ENCODE data around the gene GAL.

The GAL gene

DNA sequence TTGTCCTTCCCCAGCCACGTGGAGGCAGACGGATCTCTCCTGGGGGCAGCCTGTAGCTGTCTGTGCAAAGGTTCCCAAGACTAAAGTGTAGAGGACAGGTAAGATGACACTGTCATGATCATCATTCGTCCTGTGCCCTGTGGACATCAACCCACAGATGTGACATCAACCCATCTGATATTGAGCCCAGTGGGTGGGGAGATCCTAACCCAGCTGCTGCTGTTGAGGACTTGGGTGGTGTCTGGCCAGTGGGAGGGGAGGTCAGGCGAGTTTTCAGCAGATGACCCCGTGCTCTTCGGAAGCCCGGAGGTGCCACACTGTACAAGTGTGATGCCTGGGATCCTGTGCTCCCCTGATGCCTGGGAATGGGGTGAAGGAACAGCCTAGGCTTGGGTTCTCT, 1.2 kb upstream of the GAL start:
- no peak for DNase-seq

DNA sequence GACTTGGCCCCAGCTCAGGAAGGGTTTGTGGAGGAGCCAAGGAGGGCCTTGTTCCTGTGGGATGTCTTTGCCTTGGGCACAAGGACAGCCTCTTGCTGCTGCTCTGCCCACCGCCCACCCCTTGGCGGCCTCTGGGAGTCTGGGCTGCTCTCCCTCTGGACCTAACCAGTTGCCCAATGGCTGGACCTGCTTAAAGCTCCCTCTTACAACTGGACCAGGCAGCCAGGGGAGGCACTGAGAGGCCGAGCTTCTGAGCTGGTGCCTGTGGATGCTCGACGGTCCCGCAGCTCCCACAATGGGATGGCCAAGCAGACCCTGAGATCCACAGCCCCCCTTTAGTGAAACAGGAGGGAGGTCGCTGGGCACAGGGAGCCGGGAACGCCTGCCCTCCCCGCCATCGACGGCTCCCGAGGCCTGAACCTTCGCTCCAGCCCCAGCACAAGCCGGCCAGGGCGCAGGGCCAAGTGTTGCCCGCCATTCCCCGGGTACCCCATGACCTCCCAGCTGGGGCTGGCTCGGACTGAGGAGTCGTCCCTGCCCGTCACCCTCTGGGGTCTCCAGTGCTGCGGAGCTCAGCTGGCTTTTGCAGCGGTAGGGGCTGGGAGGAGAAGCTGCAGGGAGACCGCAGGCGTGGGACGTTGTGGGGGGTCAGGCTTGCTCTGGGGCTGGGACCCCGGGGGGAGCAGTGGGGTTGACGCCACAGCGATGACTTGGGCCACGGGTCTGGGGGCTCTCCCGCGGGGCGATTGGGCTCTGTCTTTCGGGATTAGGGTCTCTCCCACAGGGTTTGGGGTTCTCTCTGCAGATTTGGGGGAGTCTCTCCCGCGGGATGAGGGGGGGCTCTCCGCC, 584 bp upstream of the GAL start:
- DNase-seq = no peak

DNA sequence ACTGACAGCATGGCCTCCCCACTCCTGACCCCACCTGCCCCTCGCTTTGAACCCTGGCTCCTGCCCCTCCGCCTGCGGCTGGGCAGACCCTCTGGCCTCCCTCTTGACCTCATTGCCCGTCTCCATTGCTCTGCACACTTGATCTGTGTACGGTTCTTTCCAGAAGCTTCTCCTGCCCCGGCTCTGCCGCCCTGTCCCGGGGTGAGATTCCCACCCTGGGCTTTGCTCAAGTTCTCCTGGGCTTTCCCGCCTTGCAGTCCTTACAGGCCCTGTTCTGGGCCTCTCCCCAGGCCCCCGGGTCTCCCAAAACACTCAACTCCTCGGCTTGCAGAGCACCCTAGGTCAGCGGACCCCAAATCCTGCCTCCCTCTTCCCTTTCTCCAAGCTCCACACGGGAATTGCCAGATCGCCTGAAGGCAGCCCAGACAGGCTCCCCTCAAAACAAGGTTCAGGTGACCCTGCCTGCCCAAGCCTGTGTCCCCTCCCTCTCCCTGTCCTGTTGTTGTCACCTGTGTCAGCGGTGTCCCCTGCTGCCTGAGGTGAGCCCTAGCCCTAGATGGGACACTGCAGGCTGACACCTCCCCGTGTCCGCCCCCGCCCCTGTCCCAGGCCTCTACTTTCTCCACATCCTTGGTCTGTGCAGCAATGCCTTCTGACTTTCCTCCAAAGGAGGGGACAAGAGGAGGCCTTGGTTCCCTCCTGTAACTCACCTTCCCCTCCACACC, 1.5 kb downstream of the GAL start:
- DNase-seq = no peak

DNA sequence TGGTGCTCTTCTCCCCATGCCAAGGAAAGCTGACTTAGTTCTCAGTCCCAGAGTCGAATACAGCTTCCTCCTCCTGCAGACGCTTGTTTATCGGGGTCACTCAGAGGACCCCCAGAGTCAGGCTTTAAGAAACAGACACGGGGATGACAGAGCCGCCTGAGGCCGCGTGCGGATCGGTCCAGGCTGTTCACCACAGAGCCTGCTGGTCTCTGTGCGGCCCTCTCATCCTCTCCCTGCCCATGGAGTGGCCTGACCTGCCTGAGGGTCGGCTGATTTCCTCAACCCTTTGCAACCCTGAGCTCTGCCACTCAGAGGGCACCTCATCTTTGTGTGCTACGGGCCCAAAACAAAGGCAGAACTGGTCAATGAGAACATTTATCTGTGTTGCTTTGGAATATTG, 2.1 kb downstream of the GAL start:
- DNase-seq = no peak

DNA sequence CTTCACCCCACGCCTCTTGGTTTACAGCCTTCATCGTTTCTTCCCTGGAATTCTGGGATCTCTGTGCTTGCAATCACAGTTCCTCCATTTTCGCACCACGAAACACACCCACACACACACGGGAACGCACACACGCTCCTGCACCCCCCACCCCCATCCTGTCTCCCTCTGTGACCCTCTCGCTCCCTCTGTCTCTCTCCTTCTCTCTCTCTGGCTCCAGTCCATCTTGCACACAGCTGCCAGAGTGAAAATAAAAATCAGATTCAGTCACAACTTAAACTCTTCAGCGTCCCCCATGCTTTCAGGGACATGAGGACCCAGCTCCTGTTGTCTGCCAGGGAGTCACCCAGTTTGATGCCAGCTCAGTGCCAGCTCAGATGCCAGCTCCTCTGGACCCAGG, 3.0 kb downstream of the GAL start:
- no peak for DNase-seq

DNA sequence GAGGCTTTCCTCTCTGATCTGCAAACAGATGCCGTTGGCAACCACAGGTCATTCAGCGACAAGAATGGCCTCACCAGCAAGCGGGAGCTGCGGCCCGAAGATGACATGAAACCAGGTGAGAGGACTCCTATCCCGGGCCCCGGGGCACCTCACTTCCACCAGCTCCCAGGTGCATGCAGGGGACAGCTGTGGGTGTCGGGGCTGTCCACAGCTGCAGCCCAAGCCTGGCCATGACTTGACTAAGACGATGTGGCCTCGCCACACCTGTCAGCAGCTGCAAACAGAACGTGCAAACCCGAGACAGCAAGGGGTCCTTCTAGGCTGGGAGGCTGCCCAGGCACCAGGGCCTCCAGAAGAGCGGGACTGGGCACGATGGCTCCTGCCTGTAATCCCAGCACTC, 3.6 kb downstream of the GAL start:
- DNase-seq = no peak

DNA sequence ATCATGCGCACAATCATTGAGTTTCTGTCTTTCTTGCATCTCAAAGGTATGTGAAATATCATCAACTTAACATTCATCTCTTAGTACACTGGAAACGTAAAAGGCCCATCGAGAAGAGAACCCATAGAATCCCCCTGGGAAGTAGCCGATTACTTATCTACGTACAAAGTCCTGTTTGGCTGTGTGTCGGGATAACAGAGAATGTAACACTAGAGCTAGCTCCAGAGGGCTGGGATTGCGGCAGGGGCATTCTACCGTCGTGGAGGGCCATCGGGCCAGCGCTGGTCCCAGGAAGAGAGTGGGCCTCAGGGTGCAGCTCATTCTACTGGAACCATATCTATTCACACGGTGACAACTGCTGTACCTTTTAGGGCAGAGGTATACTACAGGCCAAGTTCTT, 4.5 kb downstream of the GAL start:
- no peak for DNase-seq

DNA sequence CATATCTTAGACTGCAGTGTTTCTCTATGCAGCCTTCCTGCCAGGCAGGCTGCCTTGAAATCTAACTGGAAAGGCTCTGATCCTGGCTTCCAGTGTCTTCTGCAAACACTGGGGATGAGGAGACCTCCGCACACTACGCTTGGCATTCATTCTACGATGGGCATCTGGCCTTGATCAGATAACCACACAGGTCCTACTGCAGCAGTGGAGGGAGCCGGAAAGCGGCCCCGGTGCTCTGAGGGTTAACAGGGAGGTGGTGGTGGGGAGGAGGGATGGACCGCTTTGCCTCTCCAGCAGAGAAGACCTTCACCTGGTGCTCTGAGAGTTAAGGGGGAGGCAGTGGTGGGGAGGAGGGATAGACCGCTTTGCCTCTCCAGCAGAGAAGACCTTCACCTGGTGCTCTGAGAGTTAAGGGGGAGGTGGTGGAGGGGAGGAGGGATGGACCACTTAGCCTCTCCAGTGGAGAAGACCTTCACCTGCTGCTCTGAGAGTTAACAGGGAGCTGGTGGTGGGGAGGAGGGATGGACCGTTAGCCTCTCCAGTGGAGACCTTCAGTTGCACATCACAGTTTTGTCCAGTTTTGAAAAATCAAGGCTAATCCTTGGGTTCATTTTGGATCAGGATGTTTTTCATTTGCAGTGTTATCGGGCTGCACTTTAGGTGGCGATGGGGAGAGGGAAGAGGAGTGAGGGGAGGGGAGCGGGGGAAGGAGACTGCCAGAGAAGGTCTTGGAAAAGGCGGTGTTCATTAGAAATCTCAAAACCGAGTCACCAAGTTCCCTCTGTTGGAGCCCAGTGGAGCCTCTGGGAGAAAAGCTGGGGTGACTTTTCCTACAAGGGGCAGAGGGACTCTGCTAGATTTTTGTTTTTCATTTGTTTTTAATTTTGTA, 5.6 kb downstream of the GAL start:
- DNase-seq = no peak

DNA sequence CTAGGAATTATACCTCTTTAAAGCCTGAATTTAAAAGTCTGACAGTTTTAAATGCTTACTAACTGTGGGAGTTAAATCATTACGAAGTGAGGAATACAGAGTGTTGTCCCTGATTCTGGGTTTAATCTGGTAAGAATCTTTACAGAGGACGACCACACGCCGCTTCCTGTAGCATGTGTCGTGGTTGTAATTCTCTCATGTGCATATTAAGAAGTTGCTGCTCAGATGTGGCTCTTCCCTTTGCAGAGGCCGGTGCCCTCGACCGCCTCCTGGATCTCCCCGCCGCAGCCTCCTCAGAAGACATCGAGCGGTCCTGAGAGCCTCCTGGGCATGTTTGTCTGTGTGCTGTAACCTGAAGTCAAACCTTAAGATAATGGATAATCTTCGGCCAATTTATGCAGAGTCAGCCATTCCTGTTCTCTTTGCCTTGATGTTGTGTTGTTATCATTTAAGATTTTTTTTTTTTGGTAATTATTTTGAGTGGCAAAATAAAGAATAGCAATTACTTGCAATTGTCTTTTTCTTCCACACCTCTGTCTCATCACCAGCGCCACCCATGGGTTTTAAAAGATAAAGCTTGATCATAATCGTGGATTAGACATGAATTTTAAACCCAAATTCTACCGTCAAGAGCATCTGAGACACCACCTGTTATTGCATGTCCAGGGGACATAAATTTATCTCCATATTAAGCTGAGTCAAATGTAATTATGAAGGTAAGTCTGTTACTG, 6.5 kb downstream of the GAL start:
- DNase-seq = no peak

DNA sequence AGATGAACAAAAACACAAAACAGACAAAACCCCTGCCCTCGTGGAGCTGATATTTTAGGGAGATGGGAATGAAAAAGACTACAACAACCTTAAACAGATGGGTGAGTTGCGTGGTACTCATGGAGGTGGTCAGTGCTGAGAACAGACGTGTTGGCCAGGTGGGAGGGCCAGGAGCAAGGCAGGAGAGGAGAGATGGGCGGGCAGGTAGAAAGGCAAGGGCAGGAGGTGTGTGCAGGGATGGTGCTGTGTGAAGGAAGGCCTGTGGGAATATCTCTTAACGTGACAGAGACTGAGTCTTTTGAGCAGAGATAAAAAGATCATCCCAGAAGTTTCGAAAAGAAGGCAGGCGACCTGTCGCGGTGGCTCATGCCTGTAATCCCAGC, 7.0 kb downstream of the GAL start:
- DNase-seq = no peak

DNA sequence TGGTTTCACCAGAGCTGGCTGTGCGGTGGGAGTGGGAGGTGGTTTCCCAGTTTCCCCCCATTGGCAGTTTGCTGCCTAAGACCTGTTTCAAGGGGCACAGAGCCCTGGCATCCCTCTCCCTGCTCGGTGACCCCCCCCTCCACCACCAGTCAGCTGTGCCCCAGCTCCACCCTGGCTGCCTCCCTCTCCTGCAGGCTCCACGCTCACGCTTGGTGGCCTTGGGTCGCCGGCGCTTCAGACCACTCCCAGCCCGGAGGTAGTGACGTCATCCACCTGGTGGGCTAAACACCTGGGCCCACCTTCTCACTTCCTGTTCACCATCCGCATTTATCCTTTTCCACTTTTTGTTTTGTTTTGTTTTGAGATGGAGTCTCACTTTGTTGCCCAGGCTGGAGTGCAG, 7.8 kb downstream of the GAL start:
- no peak for DNase-seq

DNA sequence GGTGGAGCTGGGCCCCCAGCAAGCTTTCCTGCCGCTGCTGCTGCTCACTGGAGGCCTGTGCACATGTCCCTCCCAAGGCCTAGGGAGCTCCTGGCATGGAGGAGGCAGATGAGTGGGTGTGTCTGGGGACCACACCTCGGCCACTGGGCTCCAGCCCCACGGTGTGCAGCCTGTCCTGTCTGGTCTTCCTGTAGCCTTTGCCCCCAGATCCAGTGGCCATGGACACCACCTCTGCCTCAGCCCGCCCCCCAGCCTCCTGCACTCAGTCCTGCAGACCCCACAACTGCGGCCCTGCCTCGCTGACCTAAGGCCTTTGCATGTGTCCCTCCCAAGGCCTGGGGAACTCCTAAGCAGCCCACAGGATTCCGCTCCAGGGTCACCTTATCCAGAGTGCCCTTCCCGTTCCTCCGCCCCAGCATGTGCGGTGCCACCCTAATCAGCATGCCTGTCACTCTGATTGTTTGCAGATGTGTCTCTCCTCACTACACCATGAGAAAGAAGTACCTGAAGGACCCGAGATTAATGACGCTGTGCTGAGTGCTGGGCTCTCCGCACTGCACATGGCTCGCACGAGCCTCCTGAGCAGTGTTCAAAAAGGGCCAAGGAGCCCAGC, 8.6 kb downstream of the GAL start:
- no peak for DNase-seq

DNA sequence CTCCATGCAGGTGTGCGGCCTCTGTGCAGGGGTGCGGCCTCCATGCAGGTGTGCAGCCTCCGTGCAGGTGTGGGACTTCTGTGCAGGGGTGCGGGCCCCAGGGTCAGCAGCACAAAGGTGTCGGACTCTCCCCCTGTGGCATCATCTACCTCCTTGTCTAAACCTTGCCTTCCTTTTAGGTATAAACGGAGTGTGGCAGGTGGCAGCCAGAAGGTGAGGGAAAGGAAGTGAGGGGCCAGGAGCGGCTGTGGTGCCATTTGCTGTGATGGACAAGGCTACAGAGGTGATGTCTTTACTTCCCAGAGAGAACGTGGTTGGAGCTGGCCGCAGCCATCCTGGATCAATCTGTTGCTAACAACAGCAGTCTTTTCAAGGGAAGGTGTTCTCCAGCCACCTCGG, 9.1 kb downstream of the GAL start:
- no peak for DNase-seq

DNA sequence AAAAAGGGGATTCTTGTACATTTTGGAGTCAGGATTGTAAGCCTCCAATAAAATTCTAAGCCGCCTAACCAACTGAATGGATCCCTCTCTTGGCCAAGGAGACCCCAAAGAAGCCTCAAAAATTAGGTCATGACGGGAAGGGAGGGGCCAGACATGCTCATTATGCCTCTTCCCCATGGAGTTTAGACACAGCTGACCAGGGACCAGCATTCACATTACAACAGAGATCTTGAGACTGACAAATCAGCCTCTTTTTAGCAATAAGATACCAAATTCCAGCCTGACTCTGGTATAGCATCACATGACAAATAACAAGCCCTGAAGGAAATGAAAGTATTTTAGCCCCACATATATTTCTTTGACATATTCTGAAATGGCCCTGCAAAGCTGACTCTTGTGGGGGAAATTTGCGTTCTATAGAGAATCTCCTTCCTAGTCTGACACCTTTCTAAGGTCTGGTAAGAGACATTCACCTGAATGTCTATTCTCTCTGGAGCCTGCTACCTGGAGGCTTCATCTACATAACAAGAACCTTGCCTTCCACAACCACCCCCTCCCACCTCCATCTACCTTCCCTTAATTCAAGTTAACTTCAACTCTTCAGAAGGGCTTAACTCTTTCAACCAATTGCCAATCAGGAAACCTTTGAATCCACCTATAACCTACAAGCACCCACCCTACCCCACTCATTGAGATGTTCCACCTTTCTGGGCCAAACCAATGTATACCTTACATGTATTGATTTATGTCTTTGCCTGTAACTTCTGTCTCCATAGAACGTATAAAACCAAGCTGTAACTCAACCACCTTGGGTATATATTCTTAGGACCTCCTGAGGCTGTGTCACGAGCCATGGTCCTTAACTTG, 10.3 kb downstream of the GAL start:
- DNase-seq = no peak

DNA sequence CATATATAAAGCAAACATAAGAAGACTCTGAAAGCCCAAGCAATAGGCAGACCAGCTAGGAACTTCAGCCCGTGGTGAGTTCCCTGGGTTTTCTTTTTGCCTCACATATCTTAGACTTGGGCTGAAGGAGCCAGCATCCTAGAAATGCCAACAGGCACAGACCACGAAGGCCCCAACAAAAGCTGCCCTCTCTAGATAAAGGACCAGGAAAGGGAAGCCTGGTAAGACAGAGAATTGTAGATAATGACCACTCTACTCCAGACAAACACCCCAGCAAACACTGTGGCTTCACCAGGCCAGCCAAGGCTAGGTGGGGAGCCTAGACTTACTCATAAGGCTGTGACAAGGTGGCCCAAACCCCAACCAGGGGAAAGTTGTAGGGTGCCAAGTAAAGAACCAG, 11.2 kb downstream of the GAL start:
- no peak for DNase-seq

DNA sequence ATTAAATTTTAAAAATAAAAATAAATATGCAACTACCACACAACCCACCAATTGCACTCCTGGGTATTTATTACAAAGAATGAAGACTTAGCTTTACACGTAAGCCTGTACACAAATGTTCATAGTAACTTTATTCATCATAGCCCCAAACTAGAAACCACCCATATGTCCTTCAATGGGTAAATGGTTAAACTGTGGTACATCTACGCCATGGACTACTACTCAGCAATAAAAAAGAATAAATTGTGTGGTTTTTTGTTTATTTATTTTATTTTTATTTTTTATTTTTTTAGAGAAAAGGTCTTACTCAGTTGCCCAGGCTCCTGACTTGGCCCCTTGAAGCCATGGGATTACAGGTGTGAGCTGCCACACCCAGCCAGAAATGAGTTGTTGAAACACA, 14.6 kb downstream of the GAL start:
- no peak for DNase-seq

DNA sequence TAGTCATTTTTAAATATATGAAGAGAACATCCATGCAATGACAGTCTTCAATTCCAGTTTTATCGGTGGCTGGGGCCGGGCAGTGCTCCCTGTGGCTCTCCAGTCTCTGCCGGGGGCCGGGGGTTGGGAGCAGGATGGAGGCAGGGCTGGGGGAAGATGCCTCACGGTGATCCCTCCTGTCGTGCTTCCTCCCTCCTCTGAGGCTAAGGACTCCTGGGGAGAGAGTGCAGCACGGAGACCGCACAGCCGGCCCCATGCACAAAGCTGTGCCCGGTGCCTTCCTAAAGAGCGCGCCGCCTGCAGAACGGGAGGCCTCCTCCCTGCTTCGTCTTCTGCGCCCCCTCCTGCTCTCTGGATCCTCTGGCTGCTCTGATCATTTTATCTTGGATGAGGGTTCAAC, 20.5 kb downstream of the GAL start:
- no peak for DNase-seq

DNA sequence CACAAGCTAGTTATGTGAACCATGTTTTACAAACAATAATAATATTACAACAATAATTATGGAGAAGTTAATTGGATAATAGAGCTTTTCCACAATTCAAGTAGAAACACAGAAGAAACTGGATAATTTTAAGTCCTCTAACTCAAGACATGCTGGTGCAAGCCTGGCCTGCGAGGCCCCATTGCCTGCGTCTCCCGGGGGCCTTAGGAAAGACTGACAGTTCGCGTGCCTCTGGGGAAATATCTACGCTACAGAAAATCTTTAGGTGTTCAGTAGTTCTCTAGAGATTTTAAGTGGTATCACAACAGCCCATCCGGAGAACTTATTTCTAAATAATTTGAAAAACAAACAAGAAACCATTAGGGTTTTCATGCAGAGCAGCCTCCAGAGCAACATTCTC, 23.2 kb downstream of the GAL start:
- DNase-seq = no peak

DNA sequence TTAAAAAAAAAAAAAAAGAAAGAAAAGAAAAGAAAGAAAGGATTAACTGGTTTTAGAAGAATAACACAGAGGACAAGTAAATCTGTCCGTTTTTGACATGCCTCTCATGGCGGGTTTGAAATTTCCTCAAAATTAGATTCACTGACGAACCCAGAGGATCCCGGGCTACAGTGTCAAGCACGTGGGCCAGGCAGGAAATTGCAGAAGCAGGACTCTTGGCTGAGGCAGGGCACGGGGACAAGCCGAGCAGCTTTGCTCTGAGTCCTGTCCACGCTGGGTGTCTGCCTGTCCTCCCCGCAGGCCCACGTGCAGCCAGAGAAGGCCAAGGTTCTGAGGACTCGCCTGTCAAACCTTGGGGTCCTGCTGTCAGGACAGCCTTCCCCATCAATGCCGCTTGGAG, 24.7 kb downstream of the GAL start:
- no peak for DNase-seq

DNA sequence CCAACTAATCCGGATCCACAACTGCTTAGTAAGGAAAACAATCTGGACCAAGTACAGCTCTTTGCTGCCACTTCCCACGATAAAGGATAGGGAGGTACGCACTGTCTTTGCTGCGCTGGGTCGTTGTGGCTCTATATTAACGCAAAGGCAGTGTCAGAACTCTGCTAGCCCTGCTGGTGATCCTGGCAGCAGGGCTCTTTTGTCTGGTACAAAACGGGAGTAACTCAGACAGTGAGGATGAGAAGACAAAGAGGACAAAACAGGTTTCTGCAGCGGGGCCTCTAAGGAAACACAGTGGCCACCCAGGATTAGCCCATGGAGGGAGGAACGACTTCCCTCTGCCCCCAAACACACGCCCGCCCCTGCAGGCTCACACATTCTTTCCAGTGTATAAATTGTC, 26.1 kb downstream of the GAL start:
- DNase-seq = no peak

DNA sequence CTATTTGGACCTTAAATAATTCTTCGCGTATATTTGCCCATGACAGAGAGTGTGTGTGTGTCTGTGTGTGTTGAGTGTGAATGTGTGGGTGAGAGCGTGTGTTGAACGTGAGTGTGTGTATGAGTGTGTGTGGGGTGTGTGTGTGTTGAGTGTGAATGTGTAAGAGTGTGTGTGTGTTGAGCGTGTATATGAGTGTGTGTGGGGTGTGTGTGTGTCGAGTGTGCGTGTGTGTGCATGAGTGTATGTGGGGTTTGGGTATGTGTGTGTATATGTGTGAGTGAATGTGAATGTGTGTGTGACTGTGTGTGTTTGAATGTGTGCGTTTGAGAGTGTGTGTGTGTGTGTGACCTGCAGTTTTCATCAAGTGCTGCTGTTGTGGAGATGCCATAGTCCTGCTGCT, 26.8 kb downstream of the GAL start:
- no peak for DNase-seq

Measured in kidney glomerular epithelial cell (primary cell).